Transverse colon (tissue), 4 donors: Measurements from ENCODE around the gene APOC1. TPM values are rescaled to one million over a fixed set of nuclear protein-coding genes. Genes with fewer than 3 reads are reported as not detected.

Experiments used
- DNase-seq: peaks from one replicate; pipeline ENCODE4 v3.0.0-alpha.2; 2019
- H3K27ac ChIP-seq, 4 donors: fragments of 200-600 bp; sonication (generic); 2 replicates each; pipeline ENCODE4 v1.5.1; 2016 to 2018; ENCODE audit warnings: inconsistent platforms in 4 of 4
- H3K27me3 ChIP-seq: fragments of 200-600 bp; sonication (generic); 2 replicates; pipeline ENCODE4 v1.5.1; 2017; ENCODE audit warnings: inconsistent platforms
- H3K36me3 ChIP-seq, 4 donors: fragments of 200-600 bp; sonication (generic); 2 replicates each; pipeline ENCODE4 v1.5.1; 2017 to 2019; ENCODE audit warnings: inconsistent platforms in 4 of 4
- H3K4me1 ChIP-seq, 4 donors: fragments of 200-600 bp; sonication (generic); 2 replicates each; pipeline ENCODE4 v1.5.1; 2017 to 2020; ENCODE audit warnings: inconsistent platforms in 4 of 4
- H3K4me3 ChIP-seq, 4 donors: fragments of 200-600 bp; sonication (generic); 1 replicate in 1 of 4; 2 replicates in 3 of 4; pipeline versions ENCODE4 v1.5.1 to v1.6.1; 2017 to 2019; ENCODE audit warnings: inconsistent platforms in 4 of 4
- H3K9me3 ChIP-seq, 2 donors: fragments of 200-600 bp; sonication (generic); 2 replicates each; pipeline ENCODE4 v1.5.1; 2017 to 2019; ENCODE audit warnings: inconsistent platforms in 2 of 2
- EP300 ChIP-seq: sonication (generic); formaldehyde crosslinking; IDR thresholded peaks from one replicate; pipeline ENCODE4 v1.6.1; 2017; ENCODE audit warnings: antibody characterized with exemption, low read depth
- POLR2A ChIP-seq: fragments of 450-650 bp; IDR thresholded peaks from one replicate; pipeline ENCODE4 v1.6.1; 2016; ENCODE audit warnings: antibody characterized with exemption, mild to moderate bottlenecking, moderate library complexity
- POLR2AphosphoS5 ChIP-seq, 3 donors: sonication (generic); formaldehyde crosslinking; IDR thresholded peaks; one replicate each; pipeline ENCODE4 v1.6.1; 2016; ENCODE audit warnings: antibody characterized with exemption in 3 of 3
- WGBS, 2 donors: methylation state at CpG; one replicate each; pipeline ENCODE4 v1.1.5; 2018; ENCODE audit warnings: low coverage in 1 of 2; 5-methylcytosine and 5-hydroxymethylcytosine counted together
- in situ Hi-C, 4 donors: fragments of 200-750 bp; cut with MboI; loops; one replicate each; pipeline versions ENCODE4 v1.15.0 to v1.15.1; 2017; ENCODE audit warnings: low sequenced_read_pairs in 3 of 4, low pct_ligation_motif_present in 1 of 4, low pct_unique_long_range_greater_than_20kb in 1 of 4
- intact Hi-C: fragments of 100-400 bp; cut with DNase I; formaldehyde crosslinking; loops from one replicate; pipeline ENCODE4 v1.15.1; 2023; ENCODE audit warnings: low total_unique reads
- total RNA-seq, 4 donors: library from RNA; depleted of rRNA; stranded (reverse); fragments of >200 nt; gene quantifications; one replicate each; pipeline ENCODE4 v1.1.0, GENCODE V29; 2016
- TF ChIP-seq, protein P1 (sequence below), 5 experiments: fragments of 200-600 bp in 3 of 5; fragments of 450-650 bp in 2 of 5; sonication (generic) in 3 of 5; IDR thresholded peaks; 1 replicate in 2 of 5; 2 replicates in 3 of 5; pipeline ENCODE4 v1.5.1; 2016 to 2017; ENCODE audit warnings: antibody characterized with exemption in 5 of 5, inconsistent platforms in 3 of 5, mild to moderate bottlenecking in 2 of 5, moderate library complexity in 1 of 5

Gene APOC1
- total RNA-seq, 4 donors from 2014 or later, result 10.8 to 48.4 (median 34.8) TPM; not detected in 1

DNA sequence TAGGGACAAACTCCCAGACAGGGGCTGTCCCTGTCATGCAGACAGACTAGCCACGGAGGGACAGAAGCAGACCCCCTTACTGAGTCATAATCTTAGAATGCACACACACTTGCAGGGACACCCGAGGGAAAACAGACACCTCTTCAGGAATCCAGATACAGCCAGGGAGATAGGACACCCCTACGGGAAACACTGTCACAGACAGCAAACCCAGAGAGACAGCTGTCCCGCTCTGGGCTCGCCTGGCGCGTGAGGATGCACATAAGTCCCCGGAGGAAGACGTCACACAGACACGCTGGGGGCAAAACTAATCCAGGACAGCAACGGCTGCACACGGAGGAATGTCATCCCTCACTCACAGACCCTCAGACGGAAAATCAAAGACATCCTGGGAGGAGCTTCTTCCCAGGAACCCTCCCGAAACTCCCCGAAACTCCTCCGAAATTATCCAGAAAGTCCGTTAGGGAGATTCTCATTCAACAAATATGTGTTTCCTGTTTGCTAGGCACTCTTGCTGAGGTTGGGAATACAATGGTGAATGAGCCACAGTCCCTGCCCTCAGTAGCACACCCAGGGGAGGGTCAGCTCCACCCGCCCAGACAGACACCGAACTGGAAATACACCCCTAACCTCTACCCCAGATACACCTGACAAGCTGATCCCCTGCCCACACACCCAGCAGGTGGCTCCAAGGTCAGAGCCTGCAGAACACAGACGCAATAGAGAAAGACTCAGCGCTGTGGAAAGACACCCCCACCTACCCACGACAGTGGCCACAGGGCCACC lies 38.5 kb upstream of the APOC1 start:
- Histone ChIP-seq H3K9me3 (no peaks in the 10 kb centered on the region), H3K36me3 (peaks cover 0 to 15% (median 6%) of the 10 kb centered on the region in 4 donors), H3K4me3 (no peak overlapping the region), H3K27me3 (no peaks in the 10 kb centered on the region), H3K4me1 (peaks cover 0 to 20% (median 9%) of the 10 kb centered on the region in 4 donors), H3K27ac (peak overlapping the region; percentile 32 to 60 (median 41))
- TF ChIP-seq POLR2A, result no peak
- TF ChIP-seq, protein P1, sequence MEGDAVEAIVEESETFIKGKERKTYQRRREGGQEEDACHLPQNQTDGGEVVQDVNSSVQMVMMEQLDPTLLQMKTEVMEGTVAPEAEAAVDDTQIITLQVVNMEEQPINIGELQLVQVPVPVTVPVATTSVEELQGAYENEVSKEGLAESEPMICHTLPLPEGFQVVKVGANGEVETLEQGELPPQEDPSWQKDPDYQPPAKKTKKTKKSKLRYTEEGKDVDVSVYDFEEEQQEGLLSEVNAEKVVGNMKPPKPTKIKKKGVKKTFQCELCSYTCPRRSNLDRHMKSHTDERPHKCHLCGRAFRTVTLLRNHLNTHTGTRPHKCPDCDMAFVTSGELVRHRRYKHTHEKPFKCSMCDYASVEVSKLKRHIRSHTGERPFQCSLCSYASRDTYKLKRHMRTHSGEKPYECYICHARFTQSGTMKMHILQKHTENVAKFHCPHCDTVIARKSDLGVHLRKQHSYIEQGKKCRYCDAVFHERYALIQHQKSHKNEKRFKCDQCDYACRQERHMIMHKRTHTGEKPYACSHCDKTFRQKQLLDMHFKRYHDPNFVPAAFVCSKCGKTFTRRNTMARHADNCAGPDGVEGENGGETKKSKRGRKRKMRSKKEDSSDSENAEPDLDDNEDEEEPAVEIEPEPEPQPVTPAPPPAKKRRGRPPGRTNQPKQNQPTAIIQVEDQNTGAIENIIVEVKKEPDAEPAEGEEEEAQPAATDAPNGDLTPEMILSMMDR (IDR thresholded peaks at IDR 0.05), result no peak
- TF ChIP-seq POLR2AphosphoS5 (IDR thresholded peaks at IDR 0.05), result peak in 1 of 3 donors; percentile 11
- whole genome bisulfite sequencing, 2 donors, result 60 to 70% methylated on average over 2 to 22 of the region's 22 CpGs
- DNase-seq, result peak; percentile 64
- in situ Hi-C loops, result no loop called here
- intact Hi-C loops, result no loop called here

DNA sequence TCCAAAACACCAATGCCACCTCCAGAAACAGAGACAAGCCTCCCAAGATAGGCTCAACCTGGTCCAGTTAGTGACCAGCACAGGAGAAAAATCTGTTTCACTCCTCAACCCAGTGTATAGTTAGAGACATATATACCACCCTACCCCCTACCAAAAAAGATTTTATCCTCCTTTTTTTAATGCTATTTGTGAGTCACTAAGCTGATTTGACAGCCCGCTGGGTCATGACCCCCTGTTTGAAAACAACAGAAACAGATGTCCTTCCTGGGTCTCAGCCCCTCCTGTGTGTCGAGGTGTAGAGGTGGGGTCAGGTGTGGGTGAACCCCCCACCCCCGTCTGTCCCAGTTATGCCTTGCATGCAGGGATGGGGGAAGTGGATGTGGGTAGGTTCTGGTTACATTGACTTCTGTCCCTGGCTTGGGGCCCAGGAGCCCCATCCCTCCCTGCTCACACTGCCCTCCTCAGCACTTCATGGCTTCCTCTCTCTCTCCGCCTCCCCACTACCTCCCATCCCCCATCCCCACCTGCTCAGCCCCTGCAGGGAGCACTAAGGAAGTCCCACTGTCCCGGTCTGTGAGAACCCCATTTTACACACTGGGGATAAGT lies 37.4 kb upstream of the APOC1 start:
- Histone ChIP-seq H3K9me3 (no peaks in the 10 kb centered on the region), H3K27ac (peak overlapping the region in 2 of 4 donors; percentile 28 to 40), H3K36me3 (peaks cover 0 to 13% (median 6%) of the 10 kb centered on the region in 4 donors), H3K4me3 (no peak overlapping the region), H3K27me3 (no peaks in the 10 kb centered on the region), H3K4me1 (peaks cover 0 to 20% (median 9%) of the 10 kb centered on the region in 4 donors)
- intact Hi-C loops, result no loop called here
- WGBS, 2 donors, result 46 to 52% methylated on average over 2 to 5 of the region's 5 CpGs
- TF ChIP-seq POLR2A (no peak), EP300 (no peak), POLR2AphosphoS5 (IDR thresholded peaks at IDR 0.05) (no peak)
- TF ChIP-seq, protein P1 (IDR thresholded peaks at IDR 0.05), result no peak
- no peak for DNase-seq
- in situ Hi-C loops, result no loop called here

DNA sequence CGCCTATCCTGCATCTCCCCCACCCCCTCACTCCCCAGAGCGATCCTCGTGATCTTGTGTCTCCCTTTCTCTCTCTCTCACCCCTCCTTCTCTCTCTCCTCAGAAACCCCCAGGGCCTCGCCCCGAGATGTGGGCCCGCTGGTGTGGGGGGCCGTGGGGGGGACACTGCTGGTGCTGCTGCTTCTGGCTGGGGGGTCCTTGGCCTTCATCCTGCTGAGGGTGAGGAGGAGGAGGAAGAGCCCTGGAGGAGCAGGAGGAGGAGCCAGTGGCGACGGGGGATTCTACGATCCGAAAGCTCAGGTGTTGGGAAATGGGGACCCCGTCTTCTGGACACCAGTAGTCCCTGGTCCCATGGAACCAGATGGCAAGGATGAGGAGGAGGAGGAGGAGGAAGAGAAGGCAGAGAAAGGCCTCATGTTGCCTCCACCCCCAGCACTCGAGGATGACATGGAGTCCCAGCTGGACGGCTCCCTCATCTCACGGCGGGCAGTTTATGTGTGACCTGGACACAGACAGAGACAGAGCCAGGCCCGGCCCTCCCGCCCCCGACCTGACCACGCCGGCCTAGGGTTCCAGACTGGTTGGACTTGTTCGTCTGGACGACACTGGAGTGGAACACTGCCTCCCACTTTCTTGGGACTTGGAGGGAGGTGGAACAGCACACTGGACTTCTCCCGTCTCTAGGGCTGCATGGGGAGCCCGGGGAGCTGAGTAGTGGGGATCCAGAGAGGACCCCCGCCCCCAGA lies 36.1 kb upstream of the APOC1 start:
- no peak for DNase-seq
- Histone ChIP-seq H3K4me3 (no peak overlapping the region), H3K36me3 (peaks cover 0 to 13% (median 4%) of the 10 kb centered on the region in 4 donors), H3K4me1 (peaks cover 0 to 20% (median 9%) of the 10 kb centered on the region in 4 donors), H3K9me3 (no peaks in the 10 kb centered on the region), H3K27ac (no peak overlapping the region), H3K27me3 (no peaks in the 10 kb centered on the region)
- in situ Hi-C loops (no loop called here), intact Hi-C loops (no loop called here)
- TF ChIP-seq EP300 (no peak), POLR2AphosphoS5 (IDR thresholded peaks at IDR 0.05) (no peak)
- TF ChIP-seq, protein P1 (IDR thresholded peaks at IDR 0.05), result no peak
- 79% methylated on average over 26 of the region's 26 CpGs; no CpG with 5 or more reads in 1 of the 2 donors for WGBS, 2 donors
